GM12875 (cell line): Measurements from ENCODE around the gene LRCH1.

Experiments
- H3K4me3 ChIP-seq: one replicate; pipeline ENCODE4 v1.5.1; 2011; ENCODE audit warnings: low read depth, low read length, control low read depth
- TF ChIP-seq, protein P1 (sequence below): IDR thresholded peaks from 2 replicates; pipeline ENCODE4 v1.5.1; 2011; ENCODE audit warnings: low read depth, mild to moderate bottlenecking, control low read depth, inconsistent platforms, low read length, moderate library complexity, borderline replicate concordance; ENCODE audit not compliant: insufficient read depth

LRCH1 gene

GRCh38 chr13:46577696-46578589 lies 25.0 kb downstream of the LRCH1 start:
- TF ChIP-seq, protein P1, sequence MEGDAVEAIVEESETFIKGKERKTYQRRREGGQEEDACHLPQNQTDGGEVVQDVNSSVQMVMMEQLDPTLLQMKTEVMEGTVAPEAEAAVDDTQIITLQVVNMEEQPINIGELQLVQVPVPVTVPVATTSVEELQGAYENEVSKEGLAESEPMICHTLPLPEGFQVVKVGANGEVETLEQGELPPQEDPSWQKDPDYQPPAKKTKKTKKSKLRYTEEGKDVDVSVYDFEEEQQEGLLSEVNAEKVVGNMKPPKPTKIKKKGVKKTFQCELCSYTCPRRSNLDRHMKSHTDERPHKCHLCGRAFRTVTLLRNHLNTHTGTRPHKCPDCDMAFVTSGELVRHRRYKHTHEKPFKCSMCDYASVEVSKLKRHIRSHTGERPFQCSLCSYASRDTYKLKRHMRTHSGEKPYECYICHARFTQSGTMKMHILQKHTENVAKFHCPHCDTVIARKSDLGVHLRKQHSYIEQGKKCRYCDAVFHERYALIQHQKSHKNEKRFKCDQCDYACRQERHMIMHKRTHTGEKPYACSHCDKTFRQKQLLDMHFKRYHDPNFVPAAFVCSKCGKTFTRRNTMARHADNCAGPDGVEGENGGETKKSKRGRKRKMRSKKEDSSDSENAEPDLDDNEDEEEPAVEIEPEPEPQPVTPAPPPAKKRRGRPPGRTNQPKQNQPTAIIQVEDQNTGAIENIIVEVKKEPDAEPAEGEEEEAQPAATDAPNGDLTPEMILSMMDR = no peak
- peak overlapping the region; percentile 28 for H3K4me3 ChIP-seq

DNA sequence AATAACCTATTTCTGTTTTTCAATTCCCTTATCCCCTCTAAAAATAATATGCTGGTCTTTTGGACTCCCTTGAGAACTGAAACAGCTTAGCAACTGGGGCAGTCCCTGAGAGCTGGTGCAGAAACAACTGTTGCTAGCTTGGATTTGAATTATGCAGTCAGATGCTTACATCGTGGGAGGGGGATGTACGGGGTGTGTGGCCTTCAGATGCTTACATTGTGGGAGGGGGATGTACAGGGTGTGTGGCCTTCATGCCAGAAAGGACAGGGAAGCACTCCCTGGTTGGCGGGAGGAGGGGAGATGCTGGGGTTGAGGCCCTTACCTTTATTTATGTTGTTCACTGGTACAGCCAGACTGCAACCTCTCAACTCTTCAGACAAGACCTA lies 25.6 kb downstream of the LRCH1 start:
- TF ChIP-seq, protein P1 = no peak
- no peak overlapping the region for H3K4me3 ChIP-seq

DNA sequence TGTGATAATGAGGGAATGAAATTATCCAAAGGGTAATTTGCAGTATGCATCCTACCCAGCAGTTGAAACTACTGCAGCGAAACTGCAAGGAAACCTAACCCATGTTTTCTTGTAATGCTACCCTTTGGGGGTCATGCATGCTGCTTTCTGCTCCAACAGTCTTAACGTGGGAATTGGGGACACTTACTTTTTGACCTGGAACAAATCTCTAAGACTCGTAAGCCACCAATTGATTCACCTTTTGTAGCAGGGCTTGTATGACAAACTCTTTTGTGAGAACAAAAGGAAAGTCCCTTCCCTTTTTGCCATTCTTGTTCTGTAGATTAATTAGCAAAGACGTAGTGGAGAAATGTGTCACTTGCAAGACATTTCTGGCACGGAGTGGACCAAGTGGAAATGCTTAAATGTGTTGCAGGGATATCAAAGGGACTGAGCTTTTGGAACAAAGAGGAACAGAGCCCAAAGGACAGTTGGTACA lies 27.4 kb downstream of the LRCH1 start:
- TF ChIP-seq, protein P1 = no peak
- H3K4me3 ChIP-seq = no peak overlapping the region

DNA sequence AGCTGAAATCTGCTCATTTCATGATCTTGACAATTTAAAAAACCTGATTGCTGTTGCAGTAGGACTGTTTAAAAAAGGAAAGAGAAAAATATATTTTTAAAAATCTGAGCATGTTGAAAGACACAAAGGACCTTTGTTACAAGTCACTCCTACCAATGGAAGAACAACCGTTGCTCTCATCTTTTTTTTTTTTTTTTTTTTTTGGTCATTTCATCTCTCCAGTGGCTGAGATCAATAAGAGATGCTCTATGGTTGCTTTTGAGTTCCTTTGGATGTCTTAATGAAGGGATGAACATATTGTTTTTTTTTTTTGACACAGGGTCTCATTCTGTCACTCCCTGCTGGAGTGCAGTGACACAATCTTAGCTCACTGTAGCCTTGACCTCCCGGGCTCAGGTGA lies 29.2 kb downstream of the LRCH1 start:
- TF ChIP-seq, protein P1 = no peak
- no peak overlapping the region for H3K4me3 ChIP-seq

- TF ChIP-seq, protein P1 = no peak
Observed at GRCh38 chr13:46586751-46587514, 34.0 kb downstream of the LRCH1 start.

GRCh38 chr13:46587807-46588418 lies 34.9 kb downstream of the LRCH1 start:
- TF ChIP-seq, protein P1 = no peak

More at GRCh38 chr13:46586751-46587514, 34.0 kb downstream of the LRCH1 start:
- H3K4me3 ChIP-seq = no peak overlapping the region

More at GRCh38 chr13:46587807-46588418, 34.9 kb downstream of the LRCH1 start:
- no peak overlapping the region for H3K4me3 ChIP-seq
